Renal pelvis (tissue), 12 donors: Measurements from ENCODE around the gene UBA1. TPM values are rescaled to one million over a fixed set of nuclear protein-coding genes. Genes with fewer than 3 reads are reported as not detected.
A peak's percentile ranks its signal among the peaks of the same experiment; 100 is the strongest.

Experiments used
- DNase-seq: peaks from one replicate; pipeline ENCODE4 v3.0.0-alpha.2; 2013
- long read RNA-seq, 16 experiments: transcript quantifications; one replicate each; lab custom pipeline, GENCODE V29; 2026
- polyA plus RNA-seq, 3 donors: library from polyadenylated mRNA; unstranded; fragments of 120-200 nt; gene quantifications; one replicate each; pipeline ENCODE4 v1.2.1, GENCODE V29; 2013; ENCODE audit not compliant: insufficient read length in 3 of 3

Gene UBA1
- polyA plus RNA-seq = 100 to 1,000 TPM; 238 to 317 (median 302) TPM
- long read RNA-seq, donor 1, transcript UBA1-201 (26 exons, 3,559 nt) = major isoform, 14 of 79 reads
- long read RNA-seq, donor 1, partial matches to known transcripts = 64 of 79 reads
- long read RNA-seq, donor 1, other reads (novel, unspliced or antisense) = 0 of 79 reads
- long read RNA-seq, donor 2, transcript UBA1-201 (26 exons, 3,559 nt) = major isoform, 16 of 121 reads
- long read RNA-seq, donor 2, partial matches to known transcripts = 105 of 121 reads
- long read RNA-seq, donor 2, other reads (novel, unspliced or antisense) = 0 of 121 reads
- long read RNA-seq, donor 3, transcript UBA1-201 (26 exons, 3,559 nt) = major isoform, 8 of 129 reads
- long read RNA-seq, donor 3, partial matches to known transcripts = 119 of 129 reads
- long read RNA-seq, donor 3, other reads (novel, unspliced or antisense) = 0 of 129 reads
- long read RNA-seq, donor 4, transcript UBA1-202 (10 exons, 2,497 nt) = minor isoform, 6 of 120 reads
- long read RNA-seq, donor 4, transcript UBA1-201 (26 exons, 3,559 nt) = major isoform, 17 of 120 reads
- long read RNA-seq, donor 4, partial matches to known transcripts = 97 of 120 reads
- long read RNA-seq, donor 4, other reads (novel, unspliced or antisense) = 0 of 120 reads
- long read RNA-seq, donor 5, transcript UBA1-201 (26 exons, 3,559 nt) = major isoform, 5 of 54 reads
- long read RNA-seq, donor 5, partial matches to known transcripts = 48 of 54 reads
- long read RNA-seq, donor 5, other reads (novel, unspliced or antisense) = 0 of 54 reads
- long read RNA-seq, donor 6, transcript UBA1-201 (26 exons, 3,559 nt) = major isoform, 15 of 135 reads
- long read RNA-seq, donor 6, partial matches to known transcripts = 115 of 135 reads
- long read RNA-seq, donor 6, other reads (novel, unspliced or antisense) = 0 of 135 reads
- long read RNA-seq, donor 7, transcript UBA1-201 (26 exons, 3,559 nt) = major isoform, 33 of 231 reads
- long read RNA-seq, donor 7, partial matches to known transcripts = 193 of 231 reads
- long read RNA-seq, donor 7, other reads (novel, unspliced or antisense) = 0 of 231 reads
- long read RNA-seq, donor 8, transcript UBA1-201 (26 exons, 3,559 nt) = major isoform, 5 of 35 reads
- long read RNA-seq, donor 8, partial matches to known transcripts = 29 of 35 reads
- long read RNA-seq, donor 8, other reads (novel, unspliced or antisense) = 0 of 35 reads
- long read RNA-seq, donor 9, transcript UBA1-201 (26 exons, 3,559 nt) = major isoform, 10 of 153 reads
- long read RNA-seq, donor 9, partial matches to known transcripts = 140 of 153 reads
- long read RNA-seq, donor 9, other reads (novel, unspliced or antisense) = 0 of 153 reads
- long read RNA-seq, donor 10, transcript UBA1-201 (26 exons, 3,559 nt) = major isoform, 9 of 179 reads
- long read RNA-seq, donor 10, partial matches to known transcripts = 166 of 179 reads
- long read RNA-seq, donor 10, other reads (novel, unspliced or antisense) = 0 of 179 reads
- long read RNA-seq, donor 11, transcript UBA1-201 (26 exons, 3,559 nt) = major isoform, 5 of 68 reads
- long read RNA-seq, donor 11, partial matches to known transcripts = 59 of 68 reads
- long read RNA-seq, donor 11, other reads (novel, unspliced or antisense) = 0 of 68 reads
- long read RNA-seq, donor 12, transcript UBA1-202 (10 exons, 2,497 nt) = minor isoform, 12 of 201 reads
- long read RNA-seq, donor 12, transcript UBA1-201 (26 exons, 3,559 nt) = major isoform, 27 of 201 reads
- long read RNA-seq, donor 12, partial matches to known transcripts = 162 of 201 reads
- long read RNA-seq, donor 12, other reads (novel, unspliced or antisense) = 0 of 201 reads
- long read RNA-seq, donor 13, partial matches to known transcripts = 52 of 60 reads
- long read RNA-seq, donor 13, other reads (novel, unspliced or antisense) = 0 of 60 reads
- long read RNA-seq, donor 14, transcript UBA1-201 (26 exons, 3,559 nt) = major isoform, 16 of 293 reads
- long read RNA-seq, donor 14, partial matches to known transcripts = 272 of 293 reads
- long read RNA-seq, donor 14, other reads (novel, unspliced or antisense) = 0 of 293 reads
- long read RNA-seq, donor 15, transcript UBA1-201 (26 exons, 3,559 nt) = major isoform, 28 of 153 reads
- long read RNA-seq, donor 15, partial matches to known transcripts = 120 of 153 reads
- long read RNA-seq, donor 15, other reads (novel, unspliced or antisense) = 0 of 153 reads
- long read RNA-seq, donor 16, transcript UBA1-201 (26 exons, 3,559 nt) = major isoform, 16 of 146 reads
- long read RNA-seq, donor 16, partial matches to known transcripts = 130 of 146 reads
- long read RNA-seq, donor 16, other reads (novel, unspliced or antisense) = 0 of 146 reads

DNA sequence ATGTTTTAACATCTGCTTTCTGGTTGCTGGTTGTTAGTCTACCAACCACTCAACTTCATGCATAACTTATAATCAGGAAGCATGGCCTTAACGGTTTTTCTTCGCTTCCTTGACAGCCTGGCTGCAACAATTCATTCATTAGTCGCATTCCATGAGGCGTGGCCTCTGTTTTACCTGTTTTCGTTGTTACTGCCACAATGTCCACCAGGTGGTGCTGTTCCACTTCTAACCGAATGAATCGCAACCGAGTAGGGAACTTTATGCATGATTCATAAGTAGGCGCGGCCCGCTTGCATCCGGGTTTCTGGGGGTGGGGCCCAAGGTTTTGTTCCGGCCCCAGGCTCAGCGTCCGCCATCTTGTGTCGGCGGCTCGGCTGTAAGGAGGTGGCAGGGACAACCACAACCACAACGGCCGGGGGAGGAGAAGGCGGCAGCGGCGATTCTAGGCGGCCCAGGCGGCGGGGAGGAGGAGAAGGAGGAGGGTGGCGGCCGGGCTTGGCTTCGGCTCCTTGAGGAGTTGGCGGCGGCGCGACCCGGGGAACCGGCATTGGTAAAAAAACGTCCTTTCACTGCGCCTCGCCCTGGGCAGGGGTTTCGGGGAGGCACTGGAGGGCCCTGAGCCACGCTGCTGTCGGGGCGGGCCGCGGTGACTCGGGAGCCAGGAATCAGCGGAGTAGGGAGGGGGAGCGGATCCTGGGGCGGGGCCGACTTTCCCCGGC, at the start of gene UBA1:
Gene UBA1, plus strand, starts transcription at position 355 of the 719 bp plus-strand sequence. CDS start 4,974 bp downstream, outside the sequence.
- peak; percentile 99 for DNase-seq

- DNase-seq = no peak
Observed at GRCh38 chrX:47143894-47144625, 49.6 kb upstream of the UBA1 start.

GRCh38 chrX:47144626-47145394, 48.8 kb upstream of the UBA1 start, which contains the start of the genes NDUFB11 and RBM10:
TSS of gene NDUFB11 (minus strand) at chrX:47144702. CDS start at chrX:47144679, 23 bp downstream.
TSS of gene RBM10 (plus strand) at chrX:47145221. CDS start at chrX:47147482, 2,261 bp downstream.
- peak; percentile 91 for DNase-seq

DNA sequence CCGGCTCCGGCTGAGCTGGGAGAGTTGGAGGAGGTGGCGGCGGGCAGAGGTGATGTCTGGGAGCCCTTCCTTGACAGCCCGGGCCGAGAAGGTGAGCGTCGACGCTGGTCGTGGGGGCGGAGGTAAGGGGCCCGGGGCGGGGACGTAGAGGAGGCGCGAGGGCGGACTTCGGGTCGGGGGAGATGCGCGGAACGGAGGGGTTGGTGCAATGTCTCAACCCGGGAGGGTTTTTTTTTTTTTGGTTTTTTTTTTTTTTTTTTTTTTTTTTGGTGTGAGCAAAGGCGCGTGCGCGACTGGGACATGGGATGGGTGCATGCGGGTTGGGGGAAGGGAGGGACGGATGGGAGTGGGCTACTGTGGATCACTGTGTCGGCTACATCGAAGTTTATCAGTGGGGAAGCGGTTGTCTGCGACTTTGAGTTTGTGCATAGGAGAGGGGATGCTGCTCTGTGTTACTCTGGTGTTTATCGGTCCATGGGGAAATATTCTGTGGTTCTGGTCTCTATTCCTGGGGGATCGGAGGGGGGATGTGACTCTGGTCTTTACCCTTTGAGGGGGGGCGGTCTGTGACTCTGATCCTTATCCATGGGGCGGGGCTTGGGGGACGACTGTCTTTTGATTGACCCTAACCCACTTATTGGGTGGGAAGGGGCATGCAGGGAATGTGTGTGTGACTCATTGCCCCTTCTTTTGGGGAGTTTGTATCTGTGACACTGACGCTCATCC, 48.1 kb upstream of the UBA1 start:
- DNase-seq = peak; percentile 9

GRCh38 chrX:47146121-47146935, 47.3 kb upstream of the UBA1 start:
- no peak for DNase-seq

- DNase-seq = no peak
Observed at GRCh38 chrX:47146936-47147859, 46.4 kb upstream of the UBA1 start.

DNA sequence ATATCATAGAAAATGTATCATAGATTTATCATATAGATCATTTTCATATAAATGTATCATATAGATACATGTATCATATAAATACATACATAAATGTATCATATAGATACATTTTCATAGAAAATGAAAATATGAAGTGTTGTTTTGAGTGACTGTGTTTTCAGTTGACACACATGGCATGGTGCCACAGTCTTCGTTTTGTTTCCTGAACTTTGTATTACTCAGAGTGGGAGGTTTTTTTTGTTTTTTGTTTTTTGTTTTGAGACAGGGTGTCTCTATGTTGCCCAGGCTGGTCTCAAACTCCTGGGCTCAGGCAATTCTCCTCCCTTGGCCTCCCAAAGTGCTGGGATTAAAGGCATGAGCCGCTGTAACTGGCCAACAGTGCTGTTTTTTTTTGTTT, 44.7 kb upstream of the UBA1 start:
- DNase-seq = no peak

- DNase-seq = peak; percentile 2
Observed at GRCh38 chrX:47151435-47151834, 42.2 kb upstream of the UBA1 start.

- DNase-seq = no peak
Observed at GRCh38 chrX:47156611-47157520, 36.8 kb upstream of the UBA1 start.

GRCh38 chrX:47158131-47158530, 35.5 kb upstream of the UBA1 start:
- no peak for DNase-seq

DNA sequence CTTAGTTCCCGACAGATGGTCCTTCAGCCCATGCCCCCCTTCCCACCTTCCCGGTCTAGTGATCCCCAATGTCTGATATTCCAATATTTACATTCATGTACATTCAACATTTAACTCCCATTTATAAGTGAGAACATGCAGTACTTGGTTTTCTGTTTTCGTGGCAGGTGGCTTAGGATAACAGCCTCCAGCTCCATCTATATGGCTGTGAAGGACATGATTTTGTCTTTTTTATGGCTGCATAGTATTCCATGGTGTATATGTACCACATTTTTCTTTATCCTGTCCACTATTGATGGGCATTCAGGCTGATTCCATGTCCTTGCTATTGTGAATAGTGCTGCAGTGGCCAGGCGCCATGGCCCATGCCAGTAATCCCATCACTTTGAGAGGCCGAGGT, 34.8 kb upstream of the UBA1 start:
- DNase-seq = no peak

- no peak for DNase-seq
Observed at GRCh38 chrX:47160781-47161180, 32.8 kb upstream of the UBA1 start.

DNA sequence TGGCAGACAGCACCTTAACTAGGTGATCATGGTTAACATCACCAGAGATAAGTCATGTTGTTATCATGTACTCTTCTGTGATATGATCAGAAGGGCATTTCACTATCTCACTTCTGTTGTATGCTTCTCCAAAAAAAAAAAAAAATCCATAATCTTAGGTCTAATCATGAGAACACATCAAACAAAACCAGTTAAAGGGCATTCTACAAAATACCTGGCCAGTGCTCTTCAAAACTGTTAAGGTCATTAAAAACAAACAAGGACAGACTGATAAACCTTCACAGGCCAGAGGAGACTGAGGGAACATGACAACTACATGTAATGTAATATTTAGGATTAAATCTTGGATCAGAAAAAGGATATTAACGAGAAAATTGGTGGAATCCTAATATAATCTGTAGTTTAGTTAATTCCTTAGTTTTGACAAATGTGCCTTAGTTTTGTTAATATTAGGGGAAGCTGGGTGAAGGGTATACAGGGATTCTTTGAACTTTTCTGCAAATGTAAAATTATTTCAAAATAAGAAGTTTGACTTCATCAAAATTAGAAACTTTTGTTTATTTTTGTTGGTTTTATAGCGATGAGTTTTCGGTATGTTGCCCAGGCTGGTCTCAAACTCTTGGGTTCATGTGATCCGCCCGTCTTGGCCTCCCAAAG, 30.6 kb upstream of the UBA1 start:
- DNase-seq = no peak
